Choroid plexus epithelial cell (primary cell): Measurements from ENCODE around the gene SLAMF7.

Source experiments
- DNase-seq: peaks from one replicate; pipeline ENCODE4 v3.0.0-alpha.2; 2010; ENCODE audit warnings: low read depth
- H3K4me3 ChIP-seq: 2 replicates; pipeline ENCODE4 v1.5.1; 2011; ENCODE audit warnings: low read depth, mild to moderate bottlenecking, control low read depth, low read length, moderate library complexity
- CTCF ChIP-seq: conservative IDR thresholded peaks from 2 replicates; pipeline ENCODE4 v1.5.1; 2011; ENCODE audit warnings: low read depth, mild to moderate bottlenecking, control low read depth, inconsistent platforms, low read length, moderate library complexity

Gene SLAMF7

GRCh38 chr1:160789702-160790611, 50.9 kb downstream of the SLAMF7 start:
- no peak for DNase-seq
- H3K4me3 ChIP-seq, result no peak overlapping the region
- no peak for TF ChIP-seq CTCF

DNA sequence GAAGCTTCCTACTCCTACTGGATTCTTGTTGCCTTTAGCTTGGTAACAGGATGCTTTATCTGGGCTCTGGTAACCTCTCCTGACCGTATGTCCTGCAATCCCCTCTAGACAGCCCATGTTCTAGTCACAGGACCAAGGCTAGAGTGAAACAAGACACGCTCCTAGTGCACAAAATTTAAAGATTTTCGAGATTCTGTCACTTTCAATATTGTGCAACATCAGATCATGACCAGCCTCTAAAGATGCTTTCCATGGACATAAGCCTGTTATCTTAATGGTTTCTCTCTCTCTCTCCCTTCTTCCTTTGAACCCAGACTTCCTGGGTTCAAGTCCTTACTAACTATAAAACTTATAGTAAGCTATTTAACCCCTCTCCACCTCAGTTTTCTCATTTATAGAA, 55.3 kb downstream of the SLAMF7 start:
- H3K4me3 ChIP-seq, result no peak overlapping the region
- TF ChIP-seq CTCF, result no peak
- DNase-seq, result no peak

DNA sequence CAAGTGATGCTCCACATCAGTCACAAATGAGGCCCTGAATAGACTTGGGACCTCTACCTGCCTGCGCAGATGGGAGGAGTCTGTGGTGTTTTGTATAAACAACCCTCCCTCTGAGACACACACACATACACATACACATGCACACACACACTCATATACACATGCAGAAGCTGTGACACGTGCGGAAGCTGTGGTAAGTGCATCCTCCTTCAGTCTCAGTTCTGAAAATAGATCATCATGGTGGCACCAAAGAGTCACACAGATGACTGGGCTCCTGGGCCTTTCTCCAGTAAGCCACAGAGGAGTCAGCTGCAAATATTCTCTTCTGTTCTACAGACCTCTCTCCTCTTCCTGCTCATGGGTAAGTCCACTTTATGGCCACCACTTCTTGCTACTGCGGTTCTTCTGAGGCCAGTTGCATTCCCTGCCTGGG, 56.9 kb downstream of the SLAMF7 start, which contains the start of gene LY9:
Gene LY9, plus strand, starts transcription at position 224 of the 433 bp plus-strand sequence. Its CDS starts 14 bp downstream, at position 238.
- TF ChIP-seq CTCF, result no peak
- no peak within 1 kb of the TSS for H3K4me3 ChIP-seq
- no peak for DNase-seq

DNA sequence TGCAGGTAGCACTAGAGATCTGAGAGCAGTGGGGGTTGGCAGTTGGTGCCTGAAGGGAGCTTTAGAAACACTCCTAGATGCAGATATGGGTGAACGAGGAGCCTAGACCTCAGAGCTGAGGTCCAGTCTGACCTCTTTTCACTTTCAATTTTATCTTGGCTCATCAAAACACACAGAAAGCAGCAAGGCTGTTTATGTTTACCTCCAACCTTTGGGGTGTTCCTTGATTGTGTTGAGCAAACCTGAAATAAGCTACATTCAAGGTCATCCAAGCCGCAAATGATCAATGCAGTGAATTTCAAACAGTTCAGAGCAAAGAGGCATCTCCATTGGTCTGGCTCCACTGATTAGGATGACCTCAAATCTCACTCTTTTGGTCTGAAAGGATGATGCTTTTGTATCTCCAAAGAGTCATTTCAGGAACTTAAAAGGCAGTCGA, 58.2 kb downstream of the SLAMF7 start:
- TF ChIP-seq CTCF, result no peak
- H3K4me3 ChIP-seq, result no peak overlapping the region
- DNase-seq, result no peak

GRCh38 chr1:160797861-160798273, 58.8 kb downstream of the SLAMF7 start:
- no peak overlapping the region for H3K4me3 ChIP-seq
- TF ChIP-seq CTCF, result no peak
- no peak for DNase-seq

DNA sequence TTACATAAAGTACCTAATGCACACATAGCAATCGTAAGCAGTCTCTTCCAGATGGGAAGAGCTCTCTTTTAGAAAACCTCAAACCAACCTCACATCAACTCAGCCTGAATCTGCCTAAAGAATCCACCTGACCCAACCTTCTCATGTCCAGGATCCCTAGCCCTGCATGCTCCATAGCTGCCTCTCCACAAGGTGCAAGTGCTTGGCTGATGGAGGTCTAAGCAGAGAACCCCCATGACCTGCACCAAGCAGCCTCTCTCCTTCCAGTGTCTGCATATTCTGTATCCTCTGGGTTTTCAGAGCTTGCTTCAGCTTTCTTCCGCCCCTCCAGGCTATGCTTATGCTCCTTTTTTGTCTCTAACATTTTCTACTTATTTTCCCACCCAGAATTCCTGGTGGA, 59.4 kb downstream of the SLAMF7 start:
- no peak for TF ChIP-seq CTCF
- H3K4me3 ChIP-seq, result no peak overlapping the region
- DNase-seq, result no peak

- no peak for DNase-seq
- H3K4me3 ChIP-seq, result no peak overlapping the region
- TF ChIP-seq CTCF, result no peak
Observed at GRCh38 chr1:160799641-160800040, 60.6 kb downstream of the SLAMF7 start.
